Measurements from ENCODE around the gene CD58.
A peak's percentile ranks its signal among the peaks of the same experiment; 100 is the strongest.

The CD58 gene

DNA sequence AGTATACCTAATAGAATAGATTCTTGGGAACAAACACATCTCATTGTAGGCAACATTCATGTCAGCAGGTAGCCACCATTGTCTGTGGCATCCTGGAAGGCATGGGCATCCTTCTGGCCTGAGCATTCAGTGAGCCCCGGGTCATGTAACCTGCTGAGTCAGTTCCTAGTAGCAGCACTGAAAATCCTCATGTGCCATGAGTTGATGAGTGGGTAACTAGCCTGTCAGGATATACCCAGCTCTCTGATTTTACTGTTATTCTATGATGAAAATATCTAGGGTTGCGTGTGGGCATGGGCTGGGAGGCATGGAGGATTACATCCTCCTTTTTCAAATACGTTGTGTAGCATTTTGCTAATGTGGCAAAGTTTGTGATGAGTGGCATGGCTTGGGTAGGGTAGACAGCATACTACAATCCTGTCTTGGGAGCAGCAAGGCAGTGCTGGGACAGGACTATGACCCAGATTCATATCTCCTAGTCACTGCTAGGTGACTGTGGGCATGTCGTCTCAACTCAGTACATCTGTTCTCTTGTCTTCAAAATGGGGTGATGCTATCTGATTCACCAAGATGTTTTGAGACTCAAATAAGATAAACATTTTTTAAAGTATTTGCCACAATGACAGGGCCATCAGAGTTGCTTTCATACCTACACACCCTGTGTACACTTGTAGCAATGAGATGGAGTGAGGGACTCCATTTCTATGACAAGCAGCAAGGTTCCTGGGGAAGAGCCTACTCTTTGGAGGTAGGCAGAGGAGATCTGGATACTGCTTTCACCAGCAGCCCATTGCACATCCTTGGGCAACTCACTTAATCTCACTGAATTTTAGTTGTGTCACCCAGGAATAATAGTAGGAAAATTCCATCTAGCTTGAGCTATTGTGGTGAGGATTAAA lies 62.5 kb downstream of the CD58 start:
- DNase-seq, result peak; percentile 25

DNA sequence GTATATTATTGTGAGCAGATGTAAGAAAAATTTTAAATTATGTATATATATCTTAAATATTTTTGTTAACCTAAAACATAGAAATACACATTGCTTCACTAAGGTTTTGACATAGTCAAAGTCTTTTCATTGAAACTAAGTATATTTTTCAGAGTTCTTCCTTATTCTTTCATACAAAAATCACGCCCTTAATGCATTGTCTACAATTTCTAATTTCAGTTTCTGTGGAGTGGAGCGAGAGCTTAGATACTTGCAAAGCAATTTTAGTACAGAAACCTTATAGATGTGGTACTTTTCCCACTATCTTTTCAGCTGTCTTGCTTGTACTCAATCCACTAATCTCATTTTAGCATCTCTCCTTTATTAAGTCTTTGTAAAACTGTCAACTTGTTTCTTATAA lies 63.2 kb downstream of the CD58 start:
- no peak for DNase-seq

- DNase-seq, result no peak
Measured at GRCh38 chr1:116506132-116507004, 64.5 kb downstream of the CD58 start.

GRCh38 chr1:116504308-116505156 lies 66.3 kb downstream of the CD58 start:
- peak; percentile 88 for DNase-seq

DNA sequence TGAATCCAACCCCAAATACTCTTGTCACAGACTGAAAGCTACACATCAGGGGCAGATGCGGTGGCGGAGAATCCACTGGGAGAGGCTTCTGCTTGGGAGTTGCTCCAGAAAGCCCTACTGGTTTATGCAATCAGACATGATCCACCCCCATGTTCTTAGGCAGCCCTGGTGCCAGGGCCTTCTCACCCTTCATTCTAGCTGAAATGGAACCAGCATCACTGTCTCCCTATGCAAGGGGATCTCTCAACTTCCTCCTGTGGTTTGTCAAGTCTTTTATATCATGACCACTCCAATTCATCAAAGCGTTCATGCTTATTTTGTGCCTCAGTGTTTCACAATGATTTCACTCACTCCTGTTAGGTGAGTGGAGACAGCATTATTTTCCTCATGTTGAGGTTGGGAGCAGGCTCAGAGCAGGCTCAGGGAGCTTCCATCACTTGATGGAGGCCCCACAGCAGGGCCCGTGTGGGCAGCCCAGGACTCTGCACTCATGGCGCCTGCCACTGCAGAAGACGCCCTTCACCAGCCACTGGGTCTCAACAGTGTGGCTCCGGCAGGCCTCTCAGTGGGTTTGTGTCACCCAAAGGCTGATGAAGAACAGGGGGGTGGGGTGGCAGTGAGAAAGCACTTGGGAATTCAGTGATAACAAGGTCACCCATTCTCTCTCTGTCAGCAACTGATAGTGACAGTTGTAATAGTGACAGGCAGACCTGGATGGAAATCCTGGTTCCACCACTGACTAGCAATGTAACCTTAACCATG lies 67.1 kb downstream of the CD58 start:
- peak; percentile 40 for DNase-seq

GRCh38 chr1:116502671-116503314 lies 68.0 kb downstream of the CD58 start:
- no peak for DNase-seq

GRCh38 chr1:116501870-116502244 lies 69.0 kb downstream of the CD58 start:
- DNase-seq, result no peak

DNA sequence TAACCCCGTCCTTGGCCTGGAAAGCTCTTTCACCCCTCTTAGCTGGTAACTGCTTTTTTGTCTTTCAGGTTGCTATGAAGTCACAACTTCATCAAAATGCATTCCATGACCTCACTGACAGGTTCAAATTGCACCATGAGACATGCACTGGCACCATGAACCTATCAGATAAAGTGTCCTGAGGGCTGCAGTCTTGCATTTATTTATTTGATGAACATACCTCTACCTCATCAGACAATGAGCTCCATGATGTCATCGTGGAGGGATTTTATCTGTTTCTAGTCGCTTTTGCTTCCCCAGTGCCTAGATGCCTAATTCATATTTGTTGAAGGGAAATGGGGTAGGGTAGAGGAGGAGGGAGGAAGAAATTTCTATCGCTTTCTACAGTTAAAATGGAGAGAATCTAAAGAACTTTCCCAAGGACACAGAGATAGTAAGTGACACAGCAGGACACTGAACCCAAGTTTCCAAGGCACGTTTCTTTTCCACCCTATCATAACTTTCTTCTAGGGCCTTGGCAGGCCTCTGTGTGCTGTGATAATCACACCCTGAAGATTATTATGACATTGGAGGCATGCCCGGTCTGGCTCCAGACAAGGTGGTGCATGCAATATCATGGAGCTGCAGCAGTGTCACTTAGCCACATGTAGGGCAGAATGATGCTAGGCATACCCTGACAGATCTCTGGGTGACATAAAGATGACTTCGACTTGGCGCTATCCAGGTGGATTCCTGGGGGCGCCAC lies 69.5 kb downstream of the CD58 start:
- DNase-seq, result no peak

DNA sequence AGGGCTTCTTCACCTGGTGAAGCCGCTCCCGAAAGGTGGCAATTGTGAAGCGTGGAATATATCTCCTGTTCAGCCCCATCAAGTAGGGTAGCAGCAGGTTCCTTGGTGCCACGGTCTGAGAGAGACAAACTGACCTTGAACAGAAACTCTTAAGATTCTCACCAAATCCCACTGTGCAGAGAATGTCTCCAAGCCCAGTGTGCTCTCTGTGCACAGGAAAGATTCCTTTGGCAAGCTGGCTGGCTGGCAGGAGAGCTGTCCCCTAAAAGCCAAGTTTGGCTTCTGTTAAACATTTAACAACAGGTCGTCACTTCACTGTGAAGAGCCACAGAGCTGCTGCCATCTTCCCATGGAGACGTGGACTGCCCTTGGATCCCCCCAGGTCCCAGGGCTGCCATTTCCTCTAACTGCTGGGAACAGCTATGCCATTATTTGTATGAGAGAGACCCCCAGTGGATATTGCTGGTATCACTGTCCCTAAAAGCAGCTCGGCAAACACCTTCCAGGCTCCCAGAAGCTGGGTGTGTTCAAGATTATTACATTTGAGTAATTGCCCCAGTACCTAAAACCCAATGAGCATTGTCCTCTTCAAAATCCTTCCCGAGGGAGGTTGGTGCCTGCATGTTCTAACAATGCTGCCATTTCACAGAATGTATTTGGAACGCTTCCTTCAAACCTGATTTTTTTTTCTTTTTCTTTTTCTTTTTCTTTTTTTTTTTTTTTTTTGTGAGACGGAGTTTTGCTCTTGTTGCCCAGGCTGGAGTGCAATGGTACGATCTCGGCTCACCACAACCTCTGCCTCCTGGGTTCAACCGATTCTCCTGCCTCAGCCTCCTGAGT lies 71.8 kb downstream of the CD58 start:
- peak; percentile 65 for DNase-seq

DNA sequence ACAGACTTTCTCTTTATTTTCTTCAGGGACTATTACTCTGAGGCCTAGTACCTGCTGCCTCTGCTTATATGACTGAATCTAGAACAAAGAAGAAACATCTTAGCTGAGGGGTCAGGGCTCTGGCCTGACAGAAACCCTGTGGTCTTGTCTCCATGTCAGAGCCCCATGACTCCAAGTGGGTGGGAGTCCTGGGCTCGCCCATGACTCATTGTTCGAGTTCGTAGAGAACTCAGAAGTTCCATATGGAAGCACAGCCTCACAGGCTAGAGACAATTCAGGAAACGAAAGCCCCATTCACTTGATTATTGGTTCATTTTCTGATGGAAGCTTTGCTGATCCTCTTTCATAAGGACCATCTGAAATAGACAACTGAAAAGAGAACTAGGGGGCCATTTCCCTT lies 73.2 kb downstream of the CD58 start:
- DNase-seq, result no peak

DNA sequence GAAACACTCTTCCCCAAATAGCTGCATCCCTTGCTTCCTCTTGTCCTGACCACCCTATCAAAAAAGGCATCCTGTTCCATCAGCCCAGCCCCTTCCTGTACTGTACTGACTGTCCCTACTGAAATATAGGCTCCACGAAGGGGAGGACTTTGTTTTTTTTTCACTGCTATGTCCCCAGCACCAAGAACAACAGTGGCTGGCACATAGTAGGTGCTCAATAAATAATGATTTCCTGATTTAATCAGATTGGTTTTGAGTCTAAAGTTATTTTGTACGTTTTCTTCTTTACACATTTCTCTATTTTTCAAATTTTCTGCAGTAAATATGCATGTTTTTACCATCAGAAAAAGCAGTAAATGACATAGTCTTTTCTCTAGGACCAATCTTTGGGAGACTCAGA lies 73.9 kb downstream of the CD58 start:
- DNase-seq, result no peak

DNA sequence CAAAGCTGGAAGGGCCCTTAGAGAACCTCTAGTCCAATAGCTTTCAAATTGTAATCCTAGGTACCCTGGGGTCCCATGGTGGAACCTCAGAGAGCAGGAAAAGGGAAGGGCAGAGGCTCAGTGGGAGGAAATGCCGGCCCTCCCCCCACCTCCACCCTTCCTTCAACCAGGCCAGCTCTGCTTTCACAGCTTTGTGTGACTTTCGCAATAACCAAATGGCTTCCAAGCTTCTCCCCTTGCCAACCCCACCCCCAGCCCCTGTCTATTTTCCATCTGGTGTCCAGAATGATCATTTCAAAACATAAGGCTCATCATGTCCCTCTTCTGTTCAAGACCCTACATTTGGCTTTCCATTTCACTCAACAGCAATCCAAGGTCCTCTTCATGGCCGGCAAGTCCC lies 74.4 kb downstream of the CD58 start:
- DNase-seq, result no peak

GRCh38 chr1:116495535-116495934 lies 75.3 kb downstream of the CD58 start:
- DNase-seq, result no peak

DNA sequence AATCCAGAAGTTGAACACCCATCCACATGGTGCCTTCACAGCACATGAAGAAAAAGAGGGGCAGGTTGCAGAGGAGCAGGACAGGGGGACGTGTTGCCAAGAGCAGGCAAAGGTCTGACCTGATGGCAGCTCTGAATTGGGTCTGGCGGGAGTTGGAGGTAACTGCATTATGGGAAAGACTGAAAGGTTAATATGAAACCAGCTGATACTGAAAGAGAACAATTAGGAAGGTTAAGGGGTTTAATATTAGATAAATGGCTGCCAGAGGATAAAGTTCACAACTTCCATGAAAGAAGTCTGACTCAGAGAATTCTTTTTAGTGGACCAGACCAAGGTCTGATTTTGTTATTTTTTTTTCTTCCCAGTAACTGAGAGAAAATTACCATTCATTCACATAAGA lies 76.1 kb downstream of the CD58 start:
- no peak for DNase-seq

DNA sequence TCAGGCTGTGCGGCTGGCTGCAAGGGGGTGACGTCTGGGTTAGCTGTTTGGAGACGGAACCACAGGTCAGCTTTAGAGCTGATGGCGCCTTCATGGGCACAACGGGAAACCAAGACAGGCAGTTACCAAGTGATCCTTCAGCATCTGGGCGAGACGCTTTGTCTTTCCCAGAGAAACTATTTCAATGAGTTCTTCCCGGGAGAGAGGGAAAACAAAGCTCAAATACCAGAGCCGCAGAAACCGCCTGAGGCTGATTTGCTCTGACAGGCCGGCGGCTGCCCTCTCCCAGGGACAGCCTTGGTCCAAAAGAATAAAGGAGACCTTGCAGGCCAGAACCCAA lies 76.5 kb downstream of the CD58 start:
- DNase-seq, result no peak

GRCh38 chr1:116493484-116494352 lies 77.1 kb downstream of the CD58 start:
- no peak for DNase-seq

DNA sequence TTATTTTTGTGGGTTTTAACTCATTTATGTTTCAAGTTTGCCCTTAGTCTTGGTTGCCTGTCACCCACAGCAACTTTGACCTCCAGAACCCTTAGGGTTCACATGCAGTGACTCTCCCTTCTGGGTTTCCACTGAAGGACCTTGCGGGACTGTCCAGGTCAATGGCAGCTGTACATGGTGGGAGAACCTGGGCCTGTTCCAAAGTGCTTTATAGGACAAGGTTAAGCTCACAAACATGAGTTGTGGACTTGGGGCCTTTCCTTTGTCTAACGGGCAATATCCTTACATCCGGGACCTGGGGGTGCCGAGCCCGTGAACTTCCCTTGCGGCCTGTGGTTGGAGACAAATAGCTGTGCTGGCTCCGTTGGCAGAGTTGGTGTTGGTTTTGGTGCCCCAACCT lies 77.8 kb downstream of the CD58 start:
- DNase-seq, result no peak

- no peak for DNase-seq
Measured at GRCh38 chr1:116492358-116492811, 78.4 kb downstream of the CD58 start.

Measured in CD4-positive, alpha-beta T cell treated with Interleukin-17A for 4 hours (primary cell).